ENCODE data around the gene KIF5A. TPM values are rescaled to one million over a fixed set of nuclear protein-coding genes. Genes with fewer than 3 reads are reported as not detected.
"Not testable (repeated sequence)": the region's sequence is repeated elsewhere in the genome, so short reads cannot be mapped to it uniquely, and the experiment has no call there.

KIF5A gene
- total RNA-seq, 1 experiment from 2014 or later = 0.05 TPM

- no peak overlapping the region for H3K4me3 ChIP-seq (ENCODE audit: low read depth, low read length)
- intact Hi-C loops (cut with micrococcal nuclease; ENCODE audit: unreplicated experiment) = no loop called here
- H3K4me1 ChIP-seq = peaks cover 1% of the 10 kb centered on the region; the same call in 1 of the 2 replicates
- Mint-ChIP-seq H3K4me1 (ENCODE audit: low read depth, unreplicated experiment) (peaks cover 10% of the 10 kb centered on the region), H3K36me3 (ENCODE audit: insufficient read depth, unreplicated experiment) (peaks cover 100% of the 10 kb centered on the region), H3K27me3 (ENCODE audit: insufficient read depth, unreplicated experiment) (no peaks in the 10 kb centered on the region), H3K9me3 (ENCODE audit: unreplicated experiment) (no peaks in the 10 kb centered on the region), H3K27ac (ENCODE audit: unreplicated experiment) (no peak overlapping the region), H3K4me3 (ENCODE audit: unreplicated experiment) (no peak overlapping the region)
- no peaks in the 10 kb centered on the region for H3K27me3 ChIP-seq (replicated peaks; ENCODE audit: control insufficient read depth, insufficient read depth, low read length)
- peaks cover 4% of the 10 kb centered on the region for H3K36me3 ChIP-seq (ENCODE audit: control insufficient read depth, insufficient read depth, low read length)
- BruUV-seq (replicated peaks) = no TSS peak
- no peak for DNase-seq
- ChIA-PET CTCF (no interaction called here), POLR2A (no interaction called here)
- no peaks in the 10 kb centered on the region for H3K9me3 ChIP-seq
- TF ChIP-seq CTCF (IDR thresholded peaks at IDR 0.05; ENCODE audit: insufficient read depth in 1 of 2, low read depth in 1 of 2, low read length in 1 of 2, severe bottlenecking in 1 of 2, unreplicated experiment in 1 of 2) = no peak
Measured at GRCh38 chr12:57513266-57513665, 36.6 kb upstream of the KIF5A start.

DNA sequence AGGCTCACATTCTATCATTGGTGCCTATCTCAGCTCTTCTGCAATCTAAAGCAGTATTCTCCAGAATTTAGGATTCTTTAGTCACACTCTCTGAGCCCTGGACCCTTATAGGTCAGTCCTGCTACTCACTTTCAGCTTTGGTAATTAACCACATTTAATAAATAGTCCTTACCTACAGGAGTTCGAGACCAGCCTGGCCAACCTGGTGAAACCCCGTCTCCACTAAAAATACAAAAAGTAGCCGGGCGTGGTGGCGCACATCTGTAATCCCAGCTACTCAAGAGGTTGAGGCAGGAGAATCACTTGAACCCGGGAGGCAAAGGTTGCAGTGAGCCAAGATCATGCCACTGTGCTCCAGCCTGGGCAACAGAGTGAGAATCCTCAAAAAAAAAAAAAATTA, 36.2 kb upstream of the KIF5A start:
- POLR2A ChIA-PET = interaction anchor here (0.6 kb wide), 1 partner anchor 13 kb away, joined by 3 read pairs; no protein-coding TSS in a partner anchor
- H3K27me3 ChIP-seq (replicated peaks; ENCODE audit: control insufficient read depth, insufficient read depth, low read length); intact Hi-C loops (cut with micrococcal nuclease; ENCODE audit: unreplicated experiment); H3K4me3 ChIP-seq (ENCODE audit: low read depth, low read length); CTCF ChIA-PET; H3K4me3 Mint-ChIP-seq (ENCODE audit: unreplicated experiment); H3K27ac Mint-ChIP-seq (ENCODE audit: unreplicated experiment); DNase-seq; H3K27me3 Mint-ChIP-seq (ENCODE audit: insufficient read depth, unreplicated experiment); H3K36me3 ChIP-seq (ENCODE audit: control insufficient read depth, insufficient read depth, low read length); BruUV-seq (replicated peaks); H3K9me3 Mint-ChIP-seq (ENCODE audit: unreplicated experiment); H3K9me3 ChIP-seq; H3K4me1 ChIP-seq: not testable (repeated sequence)
- peaks cover 100% of the 10 kb centered on the region for H3K36me3 Mint-ChIP-seq (ENCODE audit: insufficient read depth, unreplicated experiment)
- peaks cover 14% of the 10 kb centered on the region for H3K4me1 Mint-ChIP-seq (ENCODE audit: low read depth, unreplicated experiment)

GRCh38 chr12:57514246-57514645, 35.6 kb upstream of the KIF5A start:
- intact Hi-C loops (cut with micrococcal nuclease; ENCODE audit: unreplicated experiment); H3K27ac Mint-ChIP-seq (ENCODE audit: unreplicated experiment): not testable (repeated sequence)

GRCh38 chr12:57514720-57515407, 35.0 kb upstream of the KIF5A start:
- H3K9me3 ChIP-seq = no peaks in the 10 kb centered on the region
- peaks cover 22% of the 10 kb centered on the region for H3K4me1 Mint-ChIP-seq (ENCODE audit: low read depth, unreplicated experiment)
- no peak overlapping the region for H3K4me3 Mint-ChIP-seq (ENCODE audit: unreplicated experiment)
- no peak for DNase-seq
- no peaks in the 10 kb centered on the region for H3K9me3 Mint-ChIP-seq (ENCODE audit: unreplicated experiment)
- peaks cover 9% of the 10 kb centered on the region; the same call in 1 of the 2 replicates for H3K4me1 ChIP-seq
- intact Hi-C loops (cut with micrococcal nuclease; ENCODE audit: unreplicated experiment) = no loop called here
- H3K27me3 ChIP-seq (replicated peaks; ENCODE audit: control insufficient read depth, insufficient read depth, low read length) = no peaks in the 10 kb centered on the region
- CTCF ChIA-PET = no interaction called here
- POLR2A ChIA-PET = no interaction called here
- H3K36me3 Mint-ChIP-seq (ENCODE audit: insufficient read depth, unreplicated experiment) = peaks cover 100% of the 10 kb centered on the region
- H3K36me3 ChIP-seq (ENCODE audit: control insufficient read depth, insufficient read depth, low read length) = peaks cover 4% of the 10 kb centered on the region
- TF ChIP-seq CTCF (IDR thresholded peaks at IDR 0.05; ENCODE audit: insufficient read depth in 1 of 2, low read depth in 1 of 2, low read length in 1 of 2, severe bottlenecking in 1 of 2, unreplicated experiment in 1 of 2) = no peak
- H3K27me3 Mint-ChIP-seq (ENCODE audit: insufficient read depth, unreplicated experiment) = no peaks in the 10 kb centered on the region
- no peak overlapping the region for H3K27ac Mint-ChIP-seq (ENCODE audit: unreplicated experiment)
- no TSS peak for BruUV-seq (replicated peaks)
- H3K4me3 ChIP-seq (ENCODE audit: low read depth, low read length) = no peak overlapping the region

More at GRCh38 chr12:57514246-57514645, 35.6 kb upstream of the KIF5A start:
- H3K27me3 ChIP-seq (replicated peaks; ENCODE audit: control insufficient read depth, insufficient read depth, low read length); CTCF ChIA-PET; BruUV-seq (replicated peaks); H3K4me1 ChIP-seq; H3K9me3 ChIP-seq; H3K4me3 Mint-ChIP-seq (ENCODE audit: unreplicated experiment); H3K36me3 ChIP-seq (ENCODE audit: control insufficient read depth, insufficient read depth, low read length); H3K4me3 ChIP-seq (ENCODE audit: low read depth, low read length); H3K9me3 Mint-ChIP-seq (ENCODE audit: unreplicated experiment); H3K27me3 Mint-ChIP-seq (ENCODE audit: insufficient read depth, unreplicated experiment); DNase-seq: not testable (repeated sequence)
- POLR2A ChIA-PET = interaction anchor here (0.6 kb wide), 1 partner anchor 14 kb away, joined by 3 read pairs; no protein-coding TSS in a partner anchor
- peaks cover 100% of the 10 kb centered on the region for H3K36me3 Mint-ChIP-seq (ENCODE audit: insufficient read depth, unreplicated experiment)
- peaks cover 20% of the 10 kb centered on the region for H3K4me1 Mint-ChIP-seq (ENCODE audit: low read depth, unreplicated experiment)

All from Caco-2 (cell line).